Mesenchymal stem cell (in vitro differentiated cells and primary cell): ENCODE measurements around the gene HTRA3.

Experiments
- DNase-seq: peaks from one replicate; pipeline ENCODE4 v3.0.0-alpha.2; 2013
- H2AFZ ChIP-seq: one replicate; pipeline ENCODE4 v1.6.1; 2013; ENCODE audit warnings: low read depth, mild to moderate bottlenecking, control low read depth, inconsistent platforms, low read length, moderate library complexity
- H2AK5ac ChIP-seq: 2 replicates; pipeline ENCODE4 v1.6.1; 2013; ENCODE audit warnings: low read length, moderate library complexity, mild to moderate bottlenecking, inconsistent platforms; ENCODE audit not compliant: severe bottlenecking
- H2BK120ac ChIP-seq: one replicate; pipeline ENCODE4 v1.6.1; 2013; ENCODE audit warnings: low read depth, mild to moderate bottlenecking, inconsistent platforms, low read length, moderate library complexity
- H2BK12ac ChIP-seq, 2 experiments: one replicate each; pipeline ENCODE4 v1.6.1; 2013; ENCODE audit warnings: inconsistent platforms in 2 of 2, low read length in 2 of 2, mild to moderate bottlenecking in 2 of 2, moderate library complexity in 2 of 2, control low read depth in 1 of 2
- H2BK15ac ChIP-seq: one replicate; pipeline ENCODE4 v1.6.1; 2013; ENCODE audit warnings: mild to moderate bottlenecking, low read depth, inconsistent platforms; ENCODE audit not compliant: poor library complexity, severe bottlenecking
- H2BK5ac ChIP-seq: 2 replicates; pipeline ENCODE4 v1.6.1; 2013; ENCODE audit warnings: low read depth, mild to moderate bottlenecking, low read length, control low read depth, inconsistent platforms; ENCODE audit not compliant: poor library complexity, severe bottlenecking
- H3K14ac ChIP-seq, 2 experiments: one replicate each; pipeline ENCODE4 v1.6.1; 2013; ENCODE audit warnings: inconsistent platforms in 2 of 2, low read length in 2 of 2, control low read depth in 1 of 2, mild to moderate bottlenecking in 1 of 2, moderate library complexity in 1 of 2
- H3K18ac ChIP-seq, 2 experiments: one replicate each; pipeline ENCODE4 v1.6.1; 2013; ENCODE audit warnings: inconsistent platforms in 2 of 2, low read length in 2 of 2, control low read depth in 1 of 2, low read depth in 1 of 2, mild to moderate bottlenecking in 1 of 2
- H3K23ac ChIP-seq, 2 experiments: one replicate each; pipeline ENCODE4 v1.6.1; 2013; ENCODE audit warnings: inconsistent platforms in 2 of 2, low read length in 2 of 2, mild to moderate bottlenecking in 2 of 2, moderate library complexity in 2 of 2, control low read depth in 1 of 2
- H3K27ac ChIP-seq: 2 replicates; pipeline ENCODE4 v1.5.1; 2013; ENCODE audit warnings: mild to moderate bottlenecking, moderate library complexity, low read length, control low read depth, inconsistent platforms; ENCODE audit not compliant: poor library complexity, severe bottlenecking
- H3K27me3 ChIP-seq, 2 experiments: 2 replicates each; pipeline versions ENCODE4 v1.6.1 to v1.7.0; 2013; ENCODE audit warnings: low read length in 2 of 2, mild to moderate bottlenecking in 2 of 2, moderate library complexity in 2 of 2, control low read depth in 1 of 2, inconsistent platforms in 1 of 2; ENCODE audit not compliant: control insufficient read depth in 1 of 2, insufficient read depth in 1 of 2
- H3K36me3 ChIP-seq, 2 experiments: 2 replicates each; pipeline versions ENCODE4 v1.6.1 to v1.7.0; 2013; ENCODE audit warnings: low read length in 2 of 2, control low read depth in 1 of 2, inconsistent platforms in 1 of 2, low read depth in 1 of 2, mild to moderate bottlenecking in 1 of 2; ENCODE audit not compliant: insufficient read depth in 2 of 2, control insufficient read depth in 1 of 2
- H3K4ac ChIP-seq, 2 experiments: one replicate each; pipeline ENCODE4 v1.6.1; 2013; ENCODE audit warnings: inconsistent platforms in 2 of 2, low read length in 2 of 2, mild to moderate bottlenecking in 2 of 2, moderate library complexity in 2 of 2, control low read depth in 1 of 2, low read depth in 1 of 2
- H3K4me1 ChIP-seq: 2 replicates; pipeline ENCODE4 v1.6.1; 2013; ENCODE audit warnings: low read depth, low read length, control low read depth; ENCODE audit not compliant: control insufficient read depth, insufficient read depth
- H3K4me2 ChIP-seq: 2 replicates; pipeline ENCODE4 v1.6.1; 2013; ENCODE audit warnings: low read length, mild to moderate bottlenecking, inconsistent platforms; ENCODE audit not compliant: poor library complexity, severe bottlenecking
- H3K4me3 ChIP-seq, 2 experiments: 2 replicates each; pipeline versions ENCODE4 v1.5.1 to v1.7.0; 2013; ENCODE audit warnings: low read length in 2 of 2, mild to moderate bottlenecking in 2 of 2, control low read depth in 1 of 2, low read depth in 1 of 2; ENCODE audit not compliant: insufficient read depth in 1 of 2
- H3K79me1 ChIP-seq: replicated peaks from 2 replicates; pipeline ENCODE4 v1.6.1; 2013; ENCODE audit warnings: mild to moderate bottlenecking, control low read depth, low read length, inconsistent platforms; ENCODE audit not compliant: poor library complexity, severe bottlenecking
- H3K9ac ChIP-seq: 2 replicates; pipeline ENCODE4 v1.7.0; 2013; ENCODE audit warnings: mild to moderate bottlenecking, low read length, moderate library complexity
- H3K9me3 ChIP-seq: 2 replicates; pipeline ENCODE4 v1.7.0; 2013; ENCODE audit warnings: mild to moderate bottlenecking, low read length; ENCODE audit not compliant: control insufficient read depth
- H4K8ac ChIP-seq: one replicate; pipeline ENCODE4 v1.6.1; 2013; ENCODE audit warnings: inconsistent platforms, mild to moderate bottlenecking, low read length, moderate library complexity
- H4K91ac ChIP-seq: one replicate; pipeline ENCODE4 v1.6.1; 2013; ENCODE audit warnings: mild to moderate bottlenecking, low read length, inconsistent platforms
- WGBS: methylation state at CpG from one replicate; pipeline ENCODE4 v1.1.7; 2013; ENCODE audit warnings: mixed read lengths; 5-methylcytosine and 5-hydroxymethylcytosine counted together

Gene HTRA3

GRCh38 chr4:8328866-8329559 is 59.5 kb downstream of the HTRA3 start:
- H4K91ac ChIP-seq: no peak overlapping the region
- H3K4me2 ChIP-seq: no peak overlapping the region
- H3K27me3 ChIP-seq: peaks cover 2 to 13% of the 10 kb centered on the region in 2 experiments
- H3K4me1 ChIP-seq: peaks cover 7% of the 10 kb centered on the region
- no peak overlapping the region for H3K14ac ChIP-seq
- H2BK15ac ChIP-seq: no peak overlapping the region
- peaks cover 12% of the 10 kb centered on the region for H3K9me3 ChIP-seq
- no peak overlapping the region for H2BK5ac ChIP-seq
- no peaks in the 10 kb centered on the region for H3K79me1 ChIP-seq
- no peak overlapping the region for H3K23ac ChIP-seq
- H3K9ac ChIP-seq: no peak overlapping the region
- H2BK12ac ChIP-seq: no peak overlapping the region
- H3K18ac ChIP-seq: no peak overlapping the region
- no peak for DNase-seq
- H3K4ac ChIP-seq: no peak overlapping the region
- no peak overlapping the region for H3K27ac ChIP-seq
- 82% methylated on average over 13 of the region's 13 CpGs for WGBS
- no peak overlapping the region for H4K8ac ChIP-seq
- no peaks in the 10 kb centered on the region for H3K36me3 ChIP-seq
- no peak overlapping the region for H3K4me3 ChIP-seq
- H2AFZ ChIP-seq: no peak overlapping the region
- H2BK120ac ChIP-seq: no peak overlapping the region
- H2AK5ac ChIP-seq: no peak overlapping the region

- Histone ChIP-seq H2BK5ac (no peak overlapping the region), H3K23ac (no peak overlapping the region), H3K14ac (no peak overlapping the region), H3K27me3 (peaks cover 0 to 18% of the 10 kb centered on the region in 2 experiments), H3K79me1 (no peaks in the 10 kb centered on the region), H2BK12ac (no peak overlapping the region), H2AK5ac (no peak overlapping the region), H3K9me3 (peaks cover 9% of the 10 kb centered on the region), H3K4me3 (no peak overlapping the region), H3K27ac (no peak overlapping the region), H2BK15ac (no peak overlapping the region), H3K4me1 (peaks cover 7% of the 10 kb centered on the region), H2BK120ac (no peak overlapping the region), H3K36me3 (no peaks in the 10 kb centered on the region), H4K91ac (no peak overlapping the region), H3K9ac (no peak overlapping the region), H4K8ac (no peak overlapping the region), H2AFZ (no peak overlapping the region), H3K4ac (no peak overlapping the region), H3K4me2 (no peak overlapping the region), H3K18ac (no peak overlapping the region)
- DNase-seq: no peak
- 76% methylated on average over 6 of the region's 6 CpGs for WGBS
Measured at GRCh38 chr4:8329560-8329858, 60.0 kb downstream of the HTRA3 start.

- Histone ChIP-seq H3K9me3 (peaks cover 9% of the 10 kb centered on the region), H2AFZ (no peak overlapping the region), H3K4me2 (no peak overlapping the region), H2BK15ac (peak overlapping the region; percentile 7), H2BK120ac (no peak overlapping the region), H4K8ac (no peak overlapping the region), H2BK12ac (no peak overlapping the region), H3K23ac (no peak overlapping the region), H3K18ac (no peak overlapping the region), H2BK5ac (no peak overlapping the region), H3K4me3 (no peak overlapping the region), H3K14ac (no peak overlapping the region), H3K9ac (no peak overlapping the region), H3K79me1 (no peaks in the 10 kb centered on the region), H3K27me3 (peaks cover 0 to 18% of the 10 kb centered on the region in 2 experiments), H3K4ac (no peak overlapping the region), H3K27ac (no peak overlapping the region), H3K36me3 (no peaks in the 10 kb centered on the region), H4K91ac (no peak overlapping the region), H3K4me1 (peaks cover 11% of the 10 kb centered on the region), H2AK5ac (no peak overlapping the region)
- 90% methylated on average over 17 of the region's 20 CpGs for WGBS
- no peak for DNase-seq
Measured at GRCh38 chr4:8329859-8330761, 60.6 kb downstream of the HTRA3 start.

GRCh38 chr4:8330821-8331574 is 61.4 kb downstream of the HTRA3 start:
- H3K9me3 ChIP-seq: peaks cover 13% of the 10 kb centered on the region
- peaks cover 0 to 18% of the 10 kb centered on the region in 2 experiments for H3K27me3 ChIP-seq
- H3K79me1 ChIP-seq: no peaks in the 10 kb centered on the region
- no peak overlapping the region for H4K8ac ChIP-seq
- H3K4me3 ChIP-seq: no peak overlapping the region
- peaks cover 12% of the 10 kb centered on the region for H3K4me1 ChIP-seq
- 79% methylated on average over 14 of the region's 15 CpGs for WGBS
- no peak overlapping the region for H3K4me2 ChIP-seq
- no peak overlapping the region for H2BK15ac ChIP-seq
- no peak overlapping the region for H4K91ac ChIP-seq
- H3K18ac ChIP-seq: no peak overlapping the region
- no peak overlapping the region for H2BK120ac ChIP-seq
- H3K27ac ChIP-seq: no peak overlapping the region
- no peak overlapping the region for H3K14ac ChIP-seq
- no peak overlapping the region for H3K9ac ChIP-seq
- H2BK5ac ChIP-seq: no peak overlapping the region
- no peak for DNase-seq
- H2AFZ ChIP-seq: no peak overlapping the region
- no peak overlapping the region for H3K4ac ChIP-seq
- H2AK5ac ChIP-seq: no peak overlapping the region
- H2BK12ac ChIP-seq: no peak overlapping the region
- no peak overlapping the region for H3K23ac ChIP-seq
- H3K36me3 ChIP-seq: no peaks in the 10 kb centered on the region
